ENCODE results near the gene ITGBL1.

ITGBL1 gene

DNA sequence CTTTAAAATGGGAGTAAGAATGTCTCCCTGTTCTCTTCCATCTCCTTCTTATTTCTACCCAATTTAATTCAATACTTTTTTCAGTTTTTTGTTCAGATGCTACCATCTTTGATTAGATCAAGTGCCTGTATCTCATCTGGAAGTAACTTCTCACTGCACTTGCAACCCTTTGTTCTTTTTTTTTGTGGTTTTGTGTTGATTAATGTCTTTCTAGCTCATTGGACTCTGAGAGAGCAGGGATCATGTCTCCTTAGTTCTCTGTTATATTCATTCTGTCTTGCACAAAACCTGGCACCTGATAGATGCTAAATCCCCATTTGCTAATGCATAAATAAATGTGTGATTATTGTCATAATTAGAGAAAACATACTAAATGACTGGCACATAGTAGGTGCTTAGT lies 834 bp upstream of the ITGBL1 start:
- DNase-seq (ENCODE audit: low spot score): no peak

DNA sequence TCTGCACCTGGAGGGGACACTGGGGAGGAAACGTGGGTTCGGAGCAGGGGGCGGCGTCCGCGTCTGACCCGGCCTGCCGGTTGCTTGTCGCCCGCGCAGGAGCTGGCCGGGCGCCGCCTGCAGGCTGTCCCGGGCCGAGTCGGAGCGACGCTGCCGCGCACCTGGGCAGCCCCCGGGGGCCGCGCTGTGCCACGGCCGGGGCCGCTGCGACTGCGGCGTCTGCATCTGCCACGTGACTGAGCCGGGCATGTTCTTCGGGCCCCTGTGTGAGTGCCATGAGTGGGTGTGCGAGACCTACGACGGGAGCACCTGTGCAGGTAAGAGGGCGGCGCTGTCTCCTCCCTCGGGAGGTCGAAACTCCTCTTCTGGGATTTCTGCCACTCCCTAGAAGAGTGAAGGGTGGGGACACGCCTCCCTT lies 1.3 kb downstream of the ITGBL1 start:
- DNase-seq (ENCODE audit: low spot score): no peak

- no peak for DNase-seq (ENCODE audit: low spot score)
Observed at GRCh38 chr13:101454767-101455166, 2.3 kb downstream of the ITGBL1 start.

- no peak for DNase-seq (ENCODE audit: low spot score)
Observed at GRCh38 chr13:101455863-101456262, 3.4 kb downstream of the ITGBL1 start.

- DNase-seq (ENCODE audit: low spot score): no peak
Observed at GRCh38 chr13:101457176-101457575, 4.7 kb downstream of the ITGBL1 start.

DNA sequence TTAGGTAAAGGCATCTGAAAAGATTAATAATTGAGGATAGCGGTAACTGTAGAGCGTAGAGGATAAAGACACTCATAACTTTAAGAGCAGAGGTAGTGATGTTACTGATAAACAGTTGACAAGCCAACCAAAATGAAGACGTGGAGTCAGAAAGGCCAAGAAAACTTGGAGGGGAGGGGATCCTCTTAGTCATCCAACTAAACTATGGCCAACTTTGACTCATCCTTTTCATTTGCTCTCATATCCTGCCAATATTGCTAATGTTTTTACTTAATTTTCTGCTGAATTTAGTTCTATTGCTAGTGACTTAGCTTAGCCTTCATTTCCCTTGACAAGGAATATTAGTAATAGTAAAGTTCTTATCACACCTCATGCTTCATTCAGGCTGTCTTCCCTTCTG lies 13.4 kb downstream of the ITGBL1 start:
- DNase-seq (ENCODE audit: low spot score): no peak

DNA sequence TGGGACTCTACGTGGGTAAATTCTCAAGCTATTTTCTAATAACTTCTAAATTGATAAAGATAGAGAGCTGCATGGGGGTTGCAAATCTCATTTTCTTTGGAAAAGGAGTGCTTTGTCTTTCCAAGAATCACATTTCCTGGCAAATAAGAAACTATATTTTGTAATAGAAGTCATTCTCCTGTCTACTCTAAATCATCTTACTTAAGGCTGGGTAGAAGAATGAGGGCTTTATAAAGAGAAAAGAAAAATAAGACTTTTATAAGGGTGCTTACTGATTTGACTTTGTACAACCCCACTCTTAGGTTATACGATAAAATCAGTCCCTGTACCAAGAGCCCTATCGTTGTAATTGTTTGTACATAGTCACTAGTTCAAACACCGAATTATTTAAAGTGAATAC lies 14.9 kb downstream of the ITGBL1 start:
- no peak for DNase-seq (ENCODE audit: low spot score)

DNA sequence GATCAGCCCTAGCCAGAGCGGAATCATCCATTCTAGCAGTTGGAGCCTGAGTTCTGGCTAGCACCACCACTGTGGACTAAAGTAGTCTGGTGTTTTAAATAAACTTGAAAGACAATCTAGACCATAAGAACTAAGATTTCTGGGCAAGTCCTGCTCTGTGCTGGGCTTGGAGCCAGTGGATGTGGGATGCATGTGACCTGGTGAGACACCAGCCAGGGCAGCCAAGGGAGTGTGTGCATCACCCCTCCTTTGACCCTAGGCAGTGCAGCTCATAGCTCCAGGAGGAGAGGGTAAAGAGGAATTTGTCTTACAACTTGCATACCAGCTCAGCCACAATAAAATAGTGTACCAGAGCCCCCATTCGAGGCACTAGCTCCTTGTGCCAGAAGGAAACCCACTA lies 21.0 kb downstream of the ITGBL1 start:
- DNase-seq (ENCODE audit: low spot score): no peak

- DNase-seq (ENCODE audit: low spot score): no peak
Observed at GRCh38 chr13:101474419-101474957, 22.0 kb downstream of the ITGBL1 start.

GRCh38 chr13:101475536-101475935 lies 23.1 kb downstream of the ITGBL1 start:
- DNase-seq (ENCODE audit: low spot score): no peak

GRCh38 chr13:101481421-101481820 lies 28.9 kb downstream of the ITGBL1 start:
- no peak for DNase-seq (ENCODE audit: low spot score)

- no peak for DNase-seq (ENCODE audit: low spot score)
Observed at GRCh38 chr13:101486708-101487437, 34.4 kb downstream of the ITGBL1 start.

- DNase-seq (ENCODE audit: low spot score): no peak
Observed at GRCh38 chr13:101487438-101487830, 35.0 kb downstream of the ITGBL1 start.

DNA sequence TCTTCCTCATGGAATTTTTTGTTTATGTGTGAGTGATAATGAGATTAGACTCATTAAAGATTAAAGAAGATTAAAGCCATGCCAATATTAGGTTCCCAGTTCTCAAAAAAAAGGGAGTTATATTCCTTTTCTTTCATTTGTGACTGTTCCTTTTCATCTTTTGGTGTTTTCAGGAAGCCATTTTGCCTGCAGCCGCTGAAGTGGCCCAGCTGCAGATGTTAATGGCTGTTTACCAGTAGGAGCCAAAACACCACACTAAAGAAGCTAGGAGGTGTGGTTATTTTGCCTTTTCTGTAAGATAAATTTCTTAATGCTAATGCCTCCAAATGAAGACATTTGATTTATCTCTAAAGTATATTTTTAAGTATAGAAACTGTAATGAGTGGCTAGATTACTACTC lies 36.3 kb downstream of the ITGBL1 start:
- no peak for DNase-seq (ENCODE audit: low spot score)

DNA sequence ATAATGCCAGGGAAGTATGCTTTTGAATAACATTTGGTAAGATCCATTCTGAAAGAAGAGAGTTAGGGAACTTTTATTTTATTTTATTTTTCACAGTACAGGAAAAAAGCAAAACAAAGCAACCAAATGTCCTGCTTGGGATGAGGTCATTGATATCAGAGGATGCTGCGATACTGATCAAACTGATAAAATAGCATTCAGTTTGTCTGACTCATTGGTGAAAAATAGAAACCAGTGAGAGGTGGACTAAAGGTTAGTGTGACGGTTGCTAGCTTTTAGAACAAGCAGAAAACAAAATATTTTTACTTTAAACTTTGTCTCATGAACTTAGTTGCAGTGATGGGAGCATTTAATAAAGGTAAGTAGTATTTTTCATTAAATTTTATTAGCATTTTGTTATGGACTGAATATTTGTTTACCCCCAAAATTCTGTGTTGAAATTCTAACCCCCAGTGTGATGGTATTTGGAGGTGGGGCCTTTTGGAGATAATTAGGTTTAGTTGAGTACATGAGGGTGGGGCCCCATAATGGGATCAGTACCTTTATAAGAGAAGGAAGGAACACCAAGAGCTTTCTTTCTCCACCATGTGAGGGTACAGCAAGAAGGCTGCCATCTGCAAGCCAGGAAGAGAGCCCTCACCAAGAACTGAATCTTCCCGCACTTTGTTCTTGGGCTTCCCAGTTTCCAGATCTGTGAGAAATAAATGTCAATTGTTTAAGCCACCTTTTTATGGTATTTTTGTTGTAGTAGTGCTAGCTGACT lies 37.3 kb downstream of the ITGBL1 start:
- no peak for DNase-seq (ENCODE audit: low spot score)

DNA sequence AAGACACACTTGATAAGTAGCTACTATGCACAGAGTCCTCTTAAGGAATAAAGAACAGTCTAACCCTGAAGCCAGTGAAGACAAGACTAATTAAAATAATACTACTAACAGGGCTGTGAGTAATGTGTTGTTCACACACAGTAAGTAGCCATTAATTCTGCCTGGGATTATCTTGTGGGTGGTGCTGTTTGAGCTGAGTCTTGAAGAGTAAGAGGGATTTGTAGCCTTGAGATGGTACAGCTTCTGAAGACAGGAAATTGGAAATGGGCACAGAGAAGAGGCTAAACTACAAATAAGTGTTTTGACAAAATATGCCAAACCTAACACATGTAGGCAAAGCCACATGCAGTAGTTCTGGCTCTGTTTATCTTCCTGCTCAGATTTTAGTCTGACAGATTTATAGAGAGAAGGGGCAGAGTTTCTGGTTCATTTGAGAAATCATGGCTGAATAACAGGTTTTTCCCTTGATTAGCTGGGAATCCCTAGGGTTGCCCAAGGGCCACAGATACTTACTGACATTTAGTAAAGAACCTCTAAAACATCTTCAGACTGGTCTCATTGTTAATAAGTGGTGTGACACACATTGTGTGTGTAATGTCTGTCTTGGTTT lies 38.0 kb downstream of the ITGBL1 start:
- no peak for DNase-seq (ENCODE audit: low spot score)

GRCh38 chr13:101492251-101492910 lies 39.9 kb downstream of the ITGBL1 start:
- no peak for DNase-seq (ENCODE audit: low spot score)

- DNase-seq (ENCODE audit: low spot score): no peak
Observed at GRCh38 chr13:101493541-101493940, 41.1 kb downstream of the ITGBL1 start.

GRCh38 chr13:101499406-101499805 lies 46.9 kb downstream of the ITGBL1 start:
- no peak for DNase-seq (ENCODE audit: low spot score)

- DNase-seq (ENCODE audit: low spot score): no peak
Observed at GRCh38 chr13:101502618-101503017, 50.1 kb downstream of the ITGBL1 start.

DNA sequence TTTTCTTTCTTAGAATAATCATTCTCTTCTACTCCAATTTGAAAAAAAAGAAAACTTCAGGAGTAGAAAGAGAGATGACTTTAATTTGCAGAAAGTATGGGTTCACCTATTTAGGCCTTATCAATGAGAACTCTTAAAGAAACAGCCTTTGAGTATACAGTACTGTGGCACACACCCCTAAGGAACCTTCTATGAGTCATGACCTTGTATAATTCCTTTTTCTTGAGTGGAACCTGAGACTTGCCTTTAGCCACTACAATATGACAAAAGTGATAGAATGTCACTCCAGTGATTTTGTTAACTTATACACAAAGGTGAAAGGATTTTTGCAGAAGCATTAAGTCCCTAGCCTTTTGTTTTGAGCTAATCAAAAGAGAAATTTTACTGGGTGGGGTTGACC lies 58.7 kb downstream of the ITGBL1 start:
- no peak for DNase-seq (ENCODE audit: low spot score)

- no peak for DNase-seq (ENCODE audit: low spot score)
Observed at GRCh38 chr13:101511766-101512165, 59.3 kb downstream of the ITGBL1 start.

Data from hematopoietic multipotent progenitor cell treated with erythropoietin and hydrocortisone succinate and interleukin-3 and kit ligand, for 17 days (in vitro differentiated cells).